B cell (primary cell): ENCODE measurements around the gene YWHAG.

Source experiments
- EZH2 ChIP-seq: IDR thresholded peaks from 2 replicates; pipeline ENCODE4 v1.6.1; 2012; ENCODE audit warnings: borderline replicate concordance, low read depth, mild to moderate bottlenecking, moderate library complexity, low read length; ENCODE audit not compliant: insufficient read depth, poor library complexity, severe bottlenecking
- TF ChIP-seq, protein P1 (sequence below): fragments of 200-600 bp; IDR thresholded peaks from one replicate; pipeline ENCODE4 v1.8.0; 2022; ENCODE audit warnings: antibody characterized with exemption, mild to moderate bottlenecking

GRCh38 chr7:76346778-76347177, 12.0 kb downstream of the YWHAG start:
- TF ChIP-seq, protein P1, sequence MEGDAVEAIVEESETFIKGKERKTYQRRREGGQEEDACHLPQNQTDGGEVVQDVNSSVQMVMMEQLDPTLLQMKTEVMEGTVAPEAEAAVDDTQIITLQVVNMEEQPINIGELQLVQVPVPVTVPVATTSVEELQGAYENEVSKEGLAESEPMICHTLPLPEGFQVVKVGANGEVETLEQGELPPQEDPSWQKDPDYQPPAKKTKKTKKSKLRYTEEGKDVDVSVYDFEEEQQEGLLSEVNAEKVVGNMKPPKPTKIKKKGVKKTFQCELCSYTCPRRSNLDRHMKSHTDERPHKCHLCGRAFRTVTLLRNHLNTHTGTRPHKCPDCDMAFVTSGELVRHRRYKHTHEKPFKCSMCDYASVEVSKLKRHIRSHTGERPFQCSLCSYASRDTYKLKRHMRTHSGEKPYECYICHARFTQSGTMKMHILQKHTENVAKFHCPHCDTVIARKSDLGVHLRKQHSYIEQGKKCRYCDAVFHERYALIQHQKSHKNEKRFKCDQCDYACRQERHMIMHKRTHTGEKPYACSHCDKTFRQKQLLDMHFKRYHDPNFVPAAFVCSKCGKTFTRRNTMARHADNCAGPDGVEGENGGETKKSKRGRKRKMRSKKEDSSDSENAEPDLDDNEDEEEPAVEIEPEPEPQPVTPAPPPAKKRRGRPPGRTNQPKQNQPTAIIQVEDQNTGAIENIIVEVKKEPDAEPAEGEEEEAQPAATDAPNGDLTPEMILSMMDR: no peak
- no peak for TF ChIP-seq EZH2
